HCT116 (cell line): ENCODE results near the gene CGB5.

Experiments used
- CEBPB ChIP-seq: IDR thresholded peaks from 2 replicates; pipeline ENCODE4 v1.6.1; 2012; ENCODE audit warnings: low read depth
- EZH2 ChIP-seq: fragments of 200-600 bp; sonication (generic); IDR thresholded peaks from 2 replicates; pipeline ENCODE4 v1.6.1; 2017; ENCODE audit warnings: antibody characterized with exemption, mixed run types
- EZH2phosphoT487 ChIP-seq: fragments of 200-600 bp; IDR thresholded peaks from 2 replicates; pipeline ENCODE4 v1.6.1; 2018; ENCODE audit warnings: antibody characterized with exemption, borderline replicate concordance
- JUND ChIP-seq: IDR thresholded peaks from 2 replicates; pipeline ENCODE4 v1.6.1; 2012
- POLR2AphosphoS5 ChIP-seq: IDR thresholded peaks from 2 replicates; pipeline ENCODE4 v1.6.1; 2011; ENCODE audit warnings: mild to moderate bottlenecking, low read depth, low read length, moderate library complexity
- RAD21 ChIP-seq: IDR thresholded peaks from 2 replicates; pipeline ENCODE4 v1.6.1; 2012; ENCODE audit warnings: low read depth, mild to moderate bottlenecking
- SIN3A ChIP-seq: IDR thresholded peaks from 2 replicates; pipeline ENCODE4 v1.6.1; 2012; ENCODE audit warnings: low read depth
- SRF ChIP-seq: IDR thresholded peaks from 2 replicates; pipeline ENCODE4 v1.6.1; 2012; ENCODE audit warnings: low read depth
- TCF7L2 ChIP-seq: IDR thresholded peaks from 2 replicates; pipeline ENCODE4 v1.7.0; 2011; ENCODE audit warnings: borderline replicate concordance, inconsistent platforms; ENCODE audit not compliant: insufficient read depth, insufficient read length; ENCODE audit errors: extremely low read depth
- ZNF274 ChIP-seq: fragments of 200-500 bp; sonication (Bioruptor generic); IDR thresholded peaks from 2 replicates; pipeline ENCODE4 v1.6.1; 2014; ENCODE audit warnings: mild to moderate bottlenecking, low read depth, low read length, inconsistent platforms
- TF ChIP-seq, protein P1 (sequence below), 3 experiments: fragments of 200-600 bp in 1 of 3; sonication (generic) in 1 of 3; IDR thresholded peaks in 2 of 3; conservative IDR thresholded peaks in 1 of 3; 2 replicates each; pipeline ENCODE4 v1.5.1; 2012 to 2017; ENCODE audit warnings: low read depth in 2 of 3, low read length in 2 of 3, antibody characterized with exemption in 1 of 3, borderline replicate concordance in 1 of 3, control low read depth in 1 of 3, mild to moderate bottlenecking in 1 of 3, mixed read lengths in 1 of 3, mixed run types in 1 of 3, moderate library complexity in 1 of 3; ENCODE audit not compliant: insufficient read depth in 1 of 3
- TF ChIP-seq, protein P2 (sequence below): IDR thresholded peaks from 2 replicates; pipeline ENCODE4 v1.6.1; 2012; ENCODE audit warnings: low read depth
- TF ChIP-seq, protein P3 (sequence below): IDR thresholded peaks from 2 replicates; pipeline ENCODE4 v1.6.1; 2012
- TF ChIP-seq, protein P4 (sequence below): IDR thresholded peaks from 2 replicates; pipeline ENCODE4 v1.6.1; 2012

DNA sequence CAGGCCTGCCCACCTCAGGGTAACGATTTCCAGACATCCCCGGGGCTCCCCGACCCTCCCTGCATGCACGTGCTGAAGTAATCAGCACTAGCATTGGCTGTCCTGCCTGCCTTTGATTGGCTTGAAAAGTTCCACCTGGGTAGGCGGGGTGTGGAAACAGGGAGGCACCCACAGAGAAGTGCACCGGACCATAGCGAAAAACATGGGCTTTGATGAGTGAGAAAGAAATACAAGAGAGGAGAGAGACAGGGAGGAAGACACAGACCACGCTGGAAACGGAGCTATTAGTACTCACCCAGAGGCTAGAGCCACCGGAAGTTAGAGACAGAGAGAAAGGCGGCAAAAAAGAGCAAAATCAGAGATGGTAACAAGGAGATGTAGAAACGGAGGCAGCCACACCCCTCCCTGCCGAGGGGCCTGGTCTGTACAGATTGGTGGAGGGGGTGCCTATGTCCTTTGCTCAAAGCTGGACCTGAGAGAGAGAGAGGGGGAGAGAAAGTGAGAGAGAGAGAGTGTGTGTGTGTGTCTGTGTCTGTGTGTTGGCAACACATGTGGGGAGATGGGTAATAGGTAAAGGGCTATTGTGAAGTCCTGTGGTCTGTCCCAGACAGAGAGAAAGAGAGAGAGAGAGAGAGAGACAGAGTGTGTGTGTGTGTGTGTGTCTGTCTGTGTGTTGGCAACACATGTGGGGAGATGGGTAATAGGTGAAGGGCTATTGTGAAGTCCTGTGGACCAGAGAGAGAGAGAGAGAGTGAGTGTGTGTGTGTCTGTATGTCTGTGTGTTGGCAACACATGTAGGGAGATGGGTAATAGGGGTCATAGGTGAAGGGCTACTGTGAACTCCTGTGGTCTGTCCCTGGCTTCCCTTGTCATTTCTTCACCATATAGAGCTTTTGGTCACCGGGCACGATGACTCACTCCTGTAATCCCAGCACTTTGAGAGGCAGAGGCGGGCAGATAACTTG lies 22.4 kb upstream of the CGB5 start:
- TF ChIP-seq, protein P1, sequence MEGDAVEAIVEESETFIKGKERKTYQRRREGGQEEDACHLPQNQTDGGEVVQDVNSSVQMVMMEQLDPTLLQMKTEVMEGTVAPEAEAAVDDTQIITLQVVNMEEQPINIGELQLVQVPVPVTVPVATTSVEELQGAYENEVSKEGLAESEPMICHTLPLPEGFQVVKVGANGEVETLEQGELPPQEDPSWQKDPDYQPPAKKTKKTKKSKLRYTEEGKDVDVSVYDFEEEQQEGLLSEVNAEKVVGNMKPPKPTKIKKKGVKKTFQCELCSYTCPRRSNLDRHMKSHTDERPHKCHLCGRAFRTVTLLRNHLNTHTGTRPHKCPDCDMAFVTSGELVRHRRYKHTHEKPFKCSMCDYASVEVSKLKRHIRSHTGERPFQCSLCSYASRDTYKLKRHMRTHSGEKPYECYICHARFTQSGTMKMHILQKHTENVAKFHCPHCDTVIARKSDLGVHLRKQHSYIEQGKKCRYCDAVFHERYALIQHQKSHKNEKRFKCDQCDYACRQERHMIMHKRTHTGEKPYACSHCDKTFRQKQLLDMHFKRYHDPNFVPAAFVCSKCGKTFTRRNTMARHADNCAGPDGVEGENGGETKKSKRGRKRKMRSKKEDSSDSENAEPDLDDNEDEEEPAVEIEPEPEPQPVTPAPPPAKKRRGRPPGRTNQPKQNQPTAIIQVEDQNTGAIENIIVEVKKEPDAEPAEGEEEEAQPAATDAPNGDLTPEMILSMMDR (IDR thresholded peaks at IDR 0.05 in 2 of 3, conservative IDR thresholded peaks at IDR 0.05 in 1 of 3; ENCODE audit: borderline replicate concordance in 1 of 3, insufficient read depth in 1 of 3, low read depth in 2 of 3, low read length in 2 of 3), result no peak
- TF ChIP-seq, protein P2, sequence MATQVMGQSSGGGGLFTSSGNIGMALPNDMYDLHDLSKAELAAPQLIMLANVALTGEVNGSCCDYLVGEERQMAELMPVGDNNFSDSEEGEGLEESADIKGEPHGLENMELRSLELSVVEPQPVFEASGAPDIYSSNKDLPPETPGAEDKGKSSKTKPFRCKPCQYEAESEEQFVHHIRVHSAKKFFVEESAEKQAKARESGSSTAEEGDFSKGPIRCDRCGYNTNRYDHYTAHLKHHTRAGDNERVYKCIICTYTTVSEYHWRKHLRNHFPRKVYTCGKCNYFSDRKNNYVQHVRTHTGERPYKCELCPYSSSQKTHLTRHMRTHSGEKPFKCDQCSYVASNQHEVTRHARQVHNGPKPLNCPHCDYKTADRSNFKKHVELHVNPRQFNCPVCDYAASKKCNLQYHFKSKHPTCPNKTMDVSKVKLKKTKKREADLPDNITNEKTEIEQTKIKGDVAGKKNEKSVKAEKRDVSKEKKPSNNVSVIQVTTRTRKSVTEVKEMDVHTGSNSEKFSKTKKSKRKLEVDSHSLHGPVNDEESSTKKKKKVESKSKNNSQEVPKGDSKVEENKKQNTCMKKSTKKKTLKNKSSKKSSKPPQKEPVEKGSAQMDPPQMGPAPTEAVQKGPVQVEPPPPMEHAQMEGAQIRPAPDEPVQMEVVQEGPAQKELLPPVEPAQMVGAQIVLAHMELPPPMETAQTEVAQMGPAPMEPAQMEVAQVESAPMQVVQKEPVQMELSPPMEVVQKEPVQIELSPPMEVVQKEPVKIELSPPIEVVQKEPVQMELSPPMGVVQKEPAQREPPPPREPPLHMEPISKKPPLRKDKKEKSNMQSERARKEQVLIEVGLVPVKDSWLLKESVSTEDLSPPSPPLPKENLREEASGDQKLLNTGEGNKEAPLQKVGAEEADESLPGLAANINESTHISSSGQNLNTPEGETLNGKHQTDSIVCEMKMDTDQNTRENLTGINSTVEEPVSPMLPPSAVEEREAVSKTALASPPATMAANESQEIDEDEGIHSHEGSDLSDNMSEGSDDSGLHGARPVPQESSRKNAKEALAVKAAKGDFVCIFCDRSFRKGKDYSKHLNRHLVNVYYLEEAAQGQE, result no peak
- TF ChIP-seq EZH2phosphoT487 (no peak), JUND (no peak), RAD21 (no peak), POLR2AphosphoS5 (no peak), ZNF274 (no peak), TCF7L2 (no peak), SRF (no peak), EZH2 (no peak), SIN3A (no peak), CEBPB (no peak)
- TF ChIP-seq, protein P3, sequence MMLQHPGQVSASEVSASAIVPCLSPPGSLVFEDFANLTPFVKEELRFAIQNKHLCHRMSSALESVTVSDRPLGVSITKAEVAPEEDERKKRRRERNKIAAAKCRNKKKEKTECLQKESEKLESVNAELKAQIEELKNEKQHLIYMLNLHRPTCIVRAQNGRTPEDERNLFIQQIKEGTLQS, result no peak
- TF ChIP-seq, protein P4, sequence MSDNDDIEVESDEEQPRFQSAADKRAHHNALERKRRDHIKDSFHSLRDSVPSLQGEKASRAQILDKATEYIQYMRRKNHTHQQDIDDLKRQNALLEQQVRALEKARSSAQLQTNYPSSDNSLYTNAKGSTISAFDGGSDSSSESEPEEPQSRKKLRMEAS, result 0 out of 2 replicates have a peak, but pooled peaks have one; percentile 18
